H1 (cell line): ENCODE results near the gene GJA8.
"Not testable (repeated sequence)": the region's sequence is repeated elsewhere in the genome, so short reads cannot be mapped to it uniquely, and the experiment has no call there.

Experiments
- CHD1 ChIP-seq: IDR thresholded peaks from 2 replicates; pipeline ENCODE4 v1.6.1; 2012; ENCODE audit warnings: low read depth, low read length, improper control_type of control experiment
- POLR2A ChIP-seq, 2 experiments: IDR thresholded peaks; 1 replicate in 1 of 2; 2 replicates in 1 of 2; pipeline ENCODE4 v1.6.1; 2011; ENCODE audit warnings: low read depth in 2 of 2, low read length in 2 of 2, mild to moderate bottlenecking in 2 of 2; ENCODE audit errors: control extremely low read depth in 1 of 2
- POLR2AphosphoS5 ChIP-seq: IDR thresholded peaks from 2 replicates; pipeline ENCODE4 v1.6.1; 2011; ENCODE audit warnings: low read depth, low read length
- TF ChIP-seq, protein P1 (sequence below), 3 experiments: IDR thresholded peaks; 1 replicate in 2 of 3; 2 replicates in 1 of 3; pipeline versions ENCODE4 v1.5.1 to v1.6.1; 2011; ENCODE audit warnings: low read length in 3 of 3, mild to moderate bottlenecking in 3 of 3, inconsistent platforms in 2 of 3, low read depth in 1 of 3, moderate library complexity in 1 of 3; ENCODE audit not compliant: insufficient read depth in 1 of 3; ENCODE audit errors: control extremely low read depth in 1 of 3
- TF ChIP-seq, protein P2 (sequence below): IDR thresholded peaks from 2 replicates; pipeline ENCODE4 v1.6.1; 2011; ENCODE audit warnings: low read depth, mild to moderate bottlenecking, low read length; ENCODE audit not compliant: insufficient read depth

DNA sequence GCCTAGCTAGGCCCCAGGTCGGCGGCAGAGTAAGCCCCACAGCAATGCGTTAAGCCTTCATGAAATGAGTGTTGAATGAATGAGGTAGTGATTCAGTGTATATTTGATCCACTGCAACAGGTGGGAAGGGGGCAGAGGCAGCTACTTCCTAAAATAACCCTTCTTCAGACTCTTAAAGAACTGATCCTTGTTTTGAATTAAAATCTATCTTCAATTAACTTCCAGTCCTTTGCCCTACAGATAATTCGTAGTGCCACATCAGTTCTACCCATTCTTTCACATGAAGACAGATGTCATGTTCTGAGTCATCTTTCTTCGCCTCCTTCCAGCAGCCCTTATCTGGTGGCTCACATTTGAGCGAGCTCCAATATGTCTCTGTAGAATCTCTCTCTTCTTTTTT lies 24.6 kb downstream of the GJA8 start:
- TF ChIP-seq, protein P1, sequence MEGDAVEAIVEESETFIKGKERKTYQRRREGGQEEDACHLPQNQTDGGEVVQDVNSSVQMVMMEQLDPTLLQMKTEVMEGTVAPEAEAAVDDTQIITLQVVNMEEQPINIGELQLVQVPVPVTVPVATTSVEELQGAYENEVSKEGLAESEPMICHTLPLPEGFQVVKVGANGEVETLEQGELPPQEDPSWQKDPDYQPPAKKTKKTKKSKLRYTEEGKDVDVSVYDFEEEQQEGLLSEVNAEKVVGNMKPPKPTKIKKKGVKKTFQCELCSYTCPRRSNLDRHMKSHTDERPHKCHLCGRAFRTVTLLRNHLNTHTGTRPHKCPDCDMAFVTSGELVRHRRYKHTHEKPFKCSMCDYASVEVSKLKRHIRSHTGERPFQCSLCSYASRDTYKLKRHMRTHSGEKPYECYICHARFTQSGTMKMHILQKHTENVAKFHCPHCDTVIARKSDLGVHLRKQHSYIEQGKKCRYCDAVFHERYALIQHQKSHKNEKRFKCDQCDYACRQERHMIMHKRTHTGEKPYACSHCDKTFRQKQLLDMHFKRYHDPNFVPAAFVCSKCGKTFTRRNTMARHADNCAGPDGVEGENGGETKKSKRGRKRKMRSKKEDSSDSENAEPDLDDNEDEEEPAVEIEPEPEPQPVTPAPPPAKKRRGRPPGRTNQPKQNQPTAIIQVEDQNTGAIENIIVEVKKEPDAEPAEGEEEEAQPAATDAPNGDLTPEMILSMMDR (IDR thresholded peaks at IDR 0.05; ENCODE audit: control extremely low read depth in 1 of 3, insufficient read depth in 1 of 3, low read depth in 1 of 3, low read length in 3 of 3), result not testable (repeated sequence)
- TF ChIP-seq POLR2AphosphoS5; CHD1; POLR2A (IDR thresholded peaks at IDR 0.05; ENCODE audit: control extremely low read depth in 1 of 2, low read depth in 2 of 2, low read length in 2 of 2): not testable (repeated sequence)
- TF ChIP-seq, protein P2, sequence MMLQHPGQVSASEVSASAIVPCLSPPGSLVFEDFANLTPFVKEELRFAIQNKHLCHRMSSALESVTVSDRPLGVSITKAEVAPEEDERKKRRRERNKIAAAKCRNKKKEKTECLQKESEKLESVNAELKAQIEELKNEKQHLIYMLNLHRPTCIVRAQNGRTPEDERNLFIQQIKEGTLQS, result not testable (repeated sequence)
